ENCODE measurements around the gene SEC24D. TPM values are rescaled to one million over a fixed set of nuclear protein-coding genes. Genes with fewer than 3 reads are reported as not detected.
"Not testable (repeated sequence)": the region's sequence is repeated elsewhere in the genome, so short reads cannot be mapped to it uniquely, and the experiment has no call there.

The SEC24D gene
- 17.8 TPM for total RNA-seq

- H3K9me3 ChIP-seq (ENCODE audit: low read depth, low read length): no peaks in the 10 kb centered on the region
- H3K4me3 ChIP-seq (ENCODE audit: low read length): peak within 1 kb of the TSS; percentile 94
Measured at GRCh38 chr4:118835571-118836300, at the start of gene SEC24D. TSS of gene SEC24D (minus strand) at chr4:118836126. CDS start at chr4:118833696, 2,430 bp downstream.

GRCh38 chr4:118884716-118885115, 48.8 kb upstream of the SEC24D start:
- H3K4me3 ChIP-seq (ENCODE audit: low read length): no peak overlapping the region
- no peaks in the 10 kb centered on the region for H3K9me3 ChIP-seq (ENCODE audit: low read depth, low read length)
- peaks cover 29% of the 10 kb centered on the region for H3K27me3 ChIP-seq (ENCODE audit: insufficient read depth, low read length)
- peaks cover 11% of the 10 kb centered on the region for H3K4me1 ChIP-seq (ENCODE audit: insufficient read depth, low read length)

More at GRCh38 chr4:118835571-118836300, at the start of gene SEC24D:
- H3K27me3 ChIP-seq (ENCODE audit: insufficient read depth, low read length): no peaks in the 10 kb centered on the region
- peaks cover 23% of the 10 kb centered on the region for H3K4me1 ChIP-seq (ENCODE audit: insufficient read depth, low read length)

- H3K4me3 ChIP-seq (ENCODE audit: low read length): no peak overlapping the region
- peaks cover 5% of the 10 kb centered on the region for H3K4me1 ChIP-seq (ENCODE audit: insufficient read depth, low read length)
- H3K9me3 ChIP-seq (ENCODE audit: low read depth, low read length): no peaks in the 10 kb centered on the region
- peaks cover 21% of the 10 kb centered on the region for H3K27me3 ChIP-seq (ENCODE audit: insufficient read depth, low read length)
Measured at GRCh38 chr4:118883861-118884260, 47.9 kb upstream of the SEC24D start.

- peaks cover 1% of the 10 kb centered on the region for H3K27me3 ChIP-seq (ENCODE audit: insufficient read depth, low read length)
- no peaks in the 10 kb centered on the region for H3K9me3 ChIP-seq (ENCODE audit: low read depth, low read length)
- H3K4me3 ChIP-seq (ENCODE audit: low read length): no peak overlapping the region
- no peaks in the 10 kb centered on the region for H3K4me1 ChIP-seq (ENCODE audit: insufficient read depth, low read length)
Measured at GRCh38 chr4:118881512-118882146, 45.7 kb upstream of the SEC24D start.

GRCh38 chr4:118879409-118879808, 43.5 kb upstream of the SEC24D start:
- Histone ChIP-seq H3K4me1 (ENCODE audit: insufficient read depth, low read length) (no peaks in the 10 kb centered on the region), H3K4me3 (ENCODE audit: low read length) (no peak overlapping the region), H3K27me3 (ENCODE audit: insufficient read depth, low read length) (no peaks in the 10 kb centered on the region), H3K9me3 (ENCODE audit: low read depth, low read length) (no peaks in the 10 kb centered on the region)

- H3K9me3 ChIP-seq (ENCODE audit: low read depth, low read length); H3K4me3 ChIP-seq (ENCODE audit: low read length); H3K27me3 ChIP-seq (ENCODE audit: insufficient read depth, low read length); H3K4me1 ChIP-seq (ENCODE audit: insufficient read depth, low read length): not testable (repeated sequence)
Measured at GRCh38 chr4:118878507-118878906, 42.6 kb upstream of the SEC24D start.

GRCh38 chr4:118877797-118878196, 41.9 kb upstream of the SEC24D start:
- Histone ChIP-seq H3K27me3 (ENCODE audit: insufficient read depth, low read length) (no peaks in the 10 kb centered on the region), H3K4me3 (ENCODE audit: low read length) (no peak overlapping the region), H3K4me1 (ENCODE audit: insufficient read depth, low read length) (no peaks in the 10 kb centered on the region), H3K9me3 (ENCODE audit: low read depth, low read length) (no peaks in the 10 kb centered on the region)

- Histone ChIP-seq H3K27me3 (ENCODE audit: insufficient read depth, low read length) (no peaks in the 10 kb centered on the region), H3K4me3 (ENCODE audit: low read length) (no peak overlapping the region), H3K4me1 (ENCODE audit: insufficient read depth, low read length) (no peaks in the 10 kb centered on the region), H3K9me3 (ENCODE audit: low read depth, low read length) (no peaks in the 10 kb centered on the region)
Measured at GRCh38 chr4:118872181-118872580, 36.3 kb upstream of the SEC24D start.

GRCh38 chr4:118869808-118870342, 33.9 kb upstream of the SEC24D start:
- no peaks in the 10 kb centered on the region for H3K4me1 ChIP-seq (ENCODE audit: insufficient read depth, low read length)
- H3K4me3 ChIP-seq (ENCODE audit: low read length): no peak overlapping the region
- H3K27me3 ChIP-seq (ENCODE audit: insufficient read depth, low read length): no peaks in the 10 kb centered on the region
- H3K9me3 ChIP-seq (ENCODE audit: low read depth, low read length): no peaks in the 10 kb centered on the region

GRCh38 chr4:118867311-118868067, 31.6 kb upstream of the SEC24D start:
- Histone ChIP-seq H3K27me3 (ENCODE audit: insufficient read depth, low read length) (no peaks in the 10 kb centered on the region), H3K4me1 (ENCODE audit: insufficient read depth, low read length) (no peaks in the 10 kb centered on the region), H3K9me3 (ENCODE audit: low read depth, low read length) (no peaks in the 10 kb centered on the region), H3K4me3 (ENCODE audit: low read length) (no peak overlapping the region)

- Histone ChIP-seq H3K9me3 (ENCODE audit: low read depth, low read length) (no peaks in the 10 kb centered on the region), H3K4me3 (ENCODE audit: low read length) (no peak overlapping the region), H3K27me3 (ENCODE audit: insufficient read depth, low read length) (no peaks in the 10 kb centered on the region), H3K4me1 (ENCODE audit: insufficient read depth, low read length) (no peaks in the 10 kb centered on the region)
Measured at GRCh38 chr4:118866442-118866841, 30.5 kb upstream of the SEC24D start.

- no peaks in the 10 kb centered on the region for H3K9me3 ChIP-seq (ENCODE audit: low read depth, low read length)
- H3K27me3 ChIP-seq (ENCODE audit: insufficient read depth, low read length): no peaks in the 10 kb centered on the region
- H3K4me1 ChIP-seq (ENCODE audit: insufficient read depth, low read length): no peaks in the 10 kb centered on the region
- H3K4me3 ChIP-seq (ENCODE audit: low read length): no peak overlapping the region
Measured at GRCh38 chr4:118865091-118865708, 29.3 kb upstream of the SEC24D start.

GRCh38 chr4:118858779-118859178, 22.9 kb upstream of the SEC24D start:
- Histone ChIP-seq H3K4me1 (ENCODE audit: insufficient read depth, low read length) (no peaks in the 10 kb centered on the region), H3K9me3 (ENCODE audit: low read depth, low read length) (no peaks in the 10 kb centered on the region), H3K27me3 (ENCODE audit: insufficient read depth, low read length) (no peaks in the 10 kb centered on the region), H3K4me3 (ENCODE audit: low read length) (no peak overlapping the region)

GRCh38 chr4:118857760-118858159, 21.8 kb upstream of the SEC24D start:
- Histone ChIP-seq H3K27me3 (ENCODE audit: insufficient read depth, low read length) (no peaks in the 10 kb centered on the region), H3K9me3 (ENCODE audit: low read depth, low read length) (no peaks in the 10 kb centered on the region), H3K4me1 (ENCODE audit: insufficient read depth, low read length) (no peaks in the 10 kb centered on the region), H3K4me3 (ENCODE audit: low read length) (no peak overlapping the region)
